Epithelial cell of esophagus (primary cell): ENCODE data around the gene DNASE1L2.
A peak's percentile ranks its signal among the peaks of the same experiment; 100 is the strongest.
"Not testable (repeated sequence)": the region's sequence is repeated elsewhere in the genome, so short reads cannot be mapped to it uniquely, and the experiment has no call there.

Experiments used
- DNase-seq: peaks from one replicate; pipeline ENCODE4 v3.0.0; 2010; ENCODE audit warnings: low read depth
- H3K4me3 ChIP-seq: 2 replicates; pipeline ENCODE4 v1.5.1; 2011; ENCODE audit warnings: mild to moderate bottlenecking, low read length, control low read depth
- CTCF ChIP-seq: IDR thresholded peaks from 2 replicates; pipeline ENCODE4 v1.5.1; 2011; ENCODE audit warnings: low read depth, mild to moderate bottlenecking, low read length, control low read depth, inconsistent platforms; ENCODE audit not compliant: insufficient read depth; ENCODE audit errors: missing control alignments

DNASE1L2 gene

DNA sequence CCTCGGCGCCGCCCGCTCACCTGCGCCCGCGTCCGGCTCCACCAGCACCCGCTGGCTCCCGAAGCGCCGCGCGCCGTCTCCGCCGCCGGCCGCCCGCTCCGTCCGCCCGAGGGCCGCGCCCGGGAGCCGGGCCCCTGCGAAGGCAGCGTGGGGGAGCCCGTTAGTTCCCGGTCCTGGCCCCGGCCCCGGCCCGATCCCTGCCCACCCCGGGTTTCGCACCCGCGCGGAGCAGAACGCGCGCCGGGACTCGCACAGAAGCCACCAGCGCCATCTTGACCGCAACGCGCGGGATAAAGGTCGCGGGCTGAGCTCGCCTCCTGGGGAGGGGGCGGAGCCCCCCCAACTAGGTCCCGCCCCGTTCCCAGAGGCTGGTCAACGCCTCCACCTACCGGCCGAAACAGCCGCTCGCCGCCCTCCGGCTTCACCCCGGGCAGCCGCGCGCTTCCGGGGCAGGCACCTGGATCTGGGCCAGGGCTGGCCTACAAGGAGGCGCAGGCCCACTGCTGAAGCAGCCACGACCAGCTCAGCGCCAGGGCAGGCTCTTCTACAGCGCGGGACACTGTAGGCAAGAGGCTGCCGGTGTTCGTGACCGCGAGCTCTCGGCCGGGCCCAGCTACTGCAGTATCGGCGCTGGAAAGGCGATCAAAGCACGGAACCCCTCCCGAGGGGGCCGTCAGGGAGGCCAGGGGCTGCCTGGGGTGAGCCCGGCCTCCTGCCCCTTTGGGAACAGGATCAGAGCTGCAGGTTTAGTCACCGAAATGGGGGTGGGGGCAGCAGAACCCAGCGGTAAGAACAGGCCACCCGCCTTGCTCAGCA, 15.3 kb downstream of the DNASE1L2 start, which contains the start of gene ECI1:
ECI1 (minus strand) TSS at position 292 of the 816 bp plus-strand sequence; CDS start at position 271, 21 bp downstream.
- H3K4me3 ChIP-seq, result peak within 1 kb of the TSS; percentile 63
- peak; percentile 88 for DNase-seq

GRCh38 chr16:2252806-2253148, 16.5 kb downstream of the DNASE1L2 start:
- H3K4me3 ChIP-seq, result no peak overlapping the region
- TF ChIP-seq CTCF, result no peak
- DNase-seq, result no peak

More for the DNA sequence above, 15.3 kb downstream of the DNASE1L2 start, which contains the start of gene ECI1:
- TF ChIP-seq CTCF, result peak; percentile 42

DNA sequence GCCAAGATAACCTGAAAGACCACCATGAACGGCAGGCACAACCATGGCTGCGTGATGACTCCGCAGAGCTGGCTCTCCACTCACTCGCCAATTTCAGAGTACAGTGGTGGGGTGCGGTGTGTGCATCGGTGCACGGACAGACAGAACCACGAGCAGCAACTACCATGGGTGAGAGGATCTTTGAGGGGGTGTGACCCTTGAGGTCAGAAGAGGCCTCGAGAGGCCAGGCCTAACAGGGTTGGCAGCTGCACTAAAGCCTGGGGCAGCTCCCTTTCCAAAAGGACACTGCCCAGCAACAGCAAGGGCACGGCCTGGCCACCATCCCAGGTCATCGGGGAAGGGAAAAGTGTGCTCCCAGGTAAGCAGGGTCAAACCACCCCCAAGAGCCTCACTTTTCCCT, 17.0 kb downstream of the DNASE1L2 start:
- no peak for DNase-seq
- H3K4me3 ChIP-seq, result no peak overlapping the region
- no peak for TF ChIP-seq CTCF

- no peak for TF ChIP-seq CTCF
- H3K4me3 ChIP-seq, result no peak overlapping the region
- DNase-seq, result no peak
Measured at GRCh38 chr16:2256531-2257140, 20.4 kb downstream of the DNASE1L2 start.

- H3K4me3 ChIP-seq, result no peak overlapping the region
- no peak for DNase-seq
- no peak for TF ChIP-seq CTCF
Measured at GRCh38 chr16:2257726-2258125, 21.5 kb downstream of the DNASE1L2 start.

DNA sequence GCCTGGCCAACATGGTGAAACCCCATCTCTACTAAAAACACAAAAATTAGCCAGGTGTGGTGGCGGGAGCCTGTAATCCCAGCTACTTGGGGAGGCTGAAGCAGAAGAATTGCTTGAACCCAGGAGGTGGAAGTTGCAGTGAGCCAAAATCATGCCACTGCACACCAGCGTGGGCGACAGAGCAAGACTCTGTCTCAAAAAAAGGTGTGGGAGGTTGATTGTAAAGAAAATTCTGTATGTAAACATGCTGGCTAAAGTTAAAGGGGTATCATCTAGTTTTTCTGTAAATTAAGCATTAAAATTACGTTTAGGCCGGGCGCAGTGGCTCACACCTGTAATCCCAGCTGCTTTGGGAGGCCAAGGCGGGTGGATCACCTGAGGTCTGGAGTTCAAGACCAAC, 22.3 kb downstream of the DNASE1L2 start:
- DNase-seq, result not testable (repeated sequence)

DNA sequence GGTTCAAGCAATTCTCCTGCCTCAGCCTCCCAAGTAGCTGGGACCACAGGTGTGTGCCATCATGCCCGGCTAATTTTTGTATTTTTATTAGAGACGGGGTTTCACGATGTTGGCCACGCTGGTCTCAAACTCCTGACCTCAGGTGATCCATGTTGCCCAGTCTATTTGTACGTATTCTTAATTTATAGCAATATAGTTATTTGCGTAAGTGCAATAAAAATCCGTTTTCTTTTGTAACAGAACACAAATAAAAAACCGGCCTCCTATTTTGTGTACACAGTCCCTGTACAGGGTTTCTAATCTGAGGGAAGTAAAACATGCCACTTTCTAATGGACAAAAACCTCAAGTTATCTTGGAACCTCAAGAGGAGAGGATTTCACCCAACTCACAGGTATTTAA, 24.0 kb downstream of the DNASE1L2 start:
- no peak for TF ChIP-seq CTCF
- H3K4me3 ChIP-seq, result no peak overlapping the region
- no peak for DNase-seq

More for the DNA sequence above, 22.3 kb downstream of the DNASE1L2 start:
- H3K4me3 ChIP-seq, result not testable (repeated sequence)

- not testable (repeated sequence) for DNase-seq, H3K4me3 ChIP-seq
Measured at GRCh38 chr16:2263026-2263425, 26.8 kb downstream of the DNASE1L2 start.

- H3K4me3 ChIP-seq, result peak overlapping the region; percentile 83
- DNase-seq, result peak; percentile 16
Measured at GRCh38 chr16:2266887-2267286, 30.6 kb downstream of the DNASE1L2 start.

DNA sequence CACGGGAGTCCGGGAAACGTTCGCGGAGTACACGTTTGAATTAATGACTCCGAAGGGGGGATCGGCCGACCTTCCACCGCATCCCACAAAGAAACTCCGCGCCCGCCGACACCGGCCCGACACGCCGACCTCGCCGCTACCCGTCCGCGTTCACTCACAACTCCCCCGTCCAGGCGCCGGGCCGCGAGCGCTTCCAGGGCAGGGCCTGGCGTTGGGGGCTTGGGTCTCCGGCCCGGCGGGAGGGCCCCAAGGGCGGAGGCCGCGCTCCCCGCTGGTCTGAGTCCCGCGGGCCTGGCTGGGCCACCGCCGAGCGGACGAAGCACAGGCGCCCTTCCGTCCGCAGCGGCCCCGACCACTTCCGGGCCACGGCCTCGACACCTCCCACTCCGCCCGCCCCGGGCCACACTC, 31.3 kb downstream of the DNASE1L2 start:
- DNase-seq, result not testable (repeated sequence)

More for the DNA sequence above, 31.3 kb downstream of the DNASE1L2 start:
- H3K4me3 ChIP-seq, result peak overlapping the region; percentile 83
